Left colon (tissue), 2 donors: ENCODE data around the gene COQ8A. TPM values are rescaled to one million over a fixed set of nuclear protein-coding genes. Genes with fewer than 3 reads are reported as not detected.

Source experiments
- ATAC-seq: fragments of 200-7000 bp; cut with Tn5 transposase; one replicate; pipeline ENCODE4 v1.9.1; 2020; ENCODE audit warnings: mild to moderate bottlenecking, moderate library complexity
- DNase-seq, 2 donors: peaks; one replicate each; pipeline ENCODE4 v3.0.0-alpha.2; 2020
- intact Hi-C, 2 donors: fragments of 100-400 bp; cut with DNase I in 1 of 2; cut with micrococcal nuclease in 1 of 2; formaldehyde crosslinking; loops; one replicate each; pipeline versions ENCODE4 v1.11.2 to v1.14.0; 2022; cut with DNase I, micrococcal nuclease
- long read RNA-seq: library from polyadenylated mRNA; unstranded; transcript quantifications from one replicate; pipeline ENCODE4 v2.0.0, GENCODE V29; 2021
- total RNA-seq, 2 donors: library from RNA; stranded (reverse); fragmentation: NEBNext Ultra II Directional; extraction: Animal tissue kit (Norgen Biotek cat#: 25700); gene quantifications; one replicate each; pipeline ENCODE4 v1.2.1, GENCODE V29; 2021
- donor health status: DM: no; HTN: no; CAD: no.
- donor health status: DM: yes; HTN: yes; CAD: no.

The COQ8A gene
- total RNA-seq = 10 to 100 TPM; 39.9 to 44.8 TPM
- long read RNA-seq, transcript COQ8A-201 (15 exons, 2,872 nt) = major isoform, 66 of 113 reads
- long read RNA-seq, partial matches to known transcripts = 37 of 113 reads
- long read RNA-seq, other reads (novel, unspliced or antisense) = 9 of 113 reads

DNA sequence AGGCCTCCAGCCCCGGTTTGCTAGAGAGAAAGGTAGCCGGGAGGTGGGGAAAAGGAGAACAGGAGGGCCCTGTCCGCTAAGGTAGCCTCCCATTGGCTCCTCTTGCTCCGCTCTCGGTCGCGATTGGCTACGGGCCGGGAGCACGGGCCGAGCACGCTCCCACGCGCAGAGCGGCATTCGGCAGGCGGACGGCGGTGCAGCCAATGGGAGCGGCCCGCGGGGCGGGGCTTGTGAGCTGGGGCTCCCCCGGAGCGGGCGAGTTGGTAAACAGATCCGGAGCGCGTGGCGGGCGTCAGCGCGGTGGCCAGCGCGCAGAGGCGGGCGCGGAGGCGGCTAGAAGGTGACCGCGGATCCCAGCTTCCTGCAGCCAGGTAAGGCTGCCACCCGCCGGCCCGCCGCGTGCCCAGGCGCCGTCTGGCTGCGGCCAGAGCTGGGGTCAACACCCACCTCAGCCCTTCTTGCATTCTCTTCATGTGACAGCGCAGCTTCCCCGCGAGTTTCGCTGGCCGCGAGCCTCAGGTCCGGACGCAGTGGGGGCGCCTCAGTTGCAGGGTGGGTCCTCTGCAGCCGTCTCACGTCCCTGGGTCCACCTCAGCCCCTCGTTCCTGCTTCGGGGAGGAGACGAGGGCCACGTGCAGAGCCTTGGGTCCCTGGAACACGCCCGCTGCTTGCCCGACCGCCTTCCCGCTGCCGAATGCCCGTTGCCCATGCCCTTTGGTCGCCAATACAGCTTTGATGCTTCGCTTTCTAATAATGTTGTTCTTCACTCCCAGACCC lies at the start of gene COQ8A:
TSS of gene COQ8A (plus strand) at position 266 of the 777 bp plus-strand sequence. CDS start 21,092 bp downstream, outside the sequence.
- peak; percentile 87 for ATAC-seq
- intact Hi-C loops = no loop called here
- peak; percentile 99 for DNase-seq

DNA sequence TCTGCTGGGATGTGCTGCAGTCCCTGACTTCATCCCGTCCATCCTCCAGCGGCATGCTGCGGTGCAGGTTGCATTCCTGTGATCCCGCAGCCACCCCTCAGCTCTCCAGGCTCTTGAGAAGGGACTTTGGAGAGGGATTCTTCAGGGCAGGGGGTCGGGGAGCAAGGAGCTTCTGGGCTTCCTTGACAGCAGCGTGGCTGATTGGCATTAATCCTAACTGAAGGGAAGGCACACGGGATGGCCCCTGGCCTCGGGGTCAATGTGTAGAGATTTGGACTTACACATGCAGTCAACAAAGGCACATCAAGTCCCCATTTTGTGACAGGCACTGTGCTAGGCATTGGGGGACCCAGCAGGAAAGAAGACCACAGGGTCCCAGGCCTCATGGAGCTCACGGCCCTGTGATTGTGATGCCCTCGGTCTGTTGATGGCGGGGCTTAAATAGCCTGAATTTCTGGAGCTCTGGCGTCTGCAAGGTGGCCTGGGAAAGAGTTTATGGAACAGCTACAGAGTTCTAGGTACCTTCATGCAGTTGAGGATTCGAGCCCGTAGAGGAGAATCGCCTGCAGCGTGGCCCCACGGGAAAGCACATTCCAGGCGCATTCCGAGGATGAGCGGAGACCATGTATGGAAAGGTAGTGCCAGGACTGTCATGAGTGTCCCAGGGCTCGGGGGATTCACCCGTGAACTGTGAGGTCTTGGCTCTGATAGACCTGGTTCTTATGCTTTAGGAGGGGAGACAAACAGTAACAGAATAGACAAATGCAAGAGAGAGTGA lies 49.6 kb upstream of the COQ8A start:
- intact Hi-C loops = no loop called here

DNA sequence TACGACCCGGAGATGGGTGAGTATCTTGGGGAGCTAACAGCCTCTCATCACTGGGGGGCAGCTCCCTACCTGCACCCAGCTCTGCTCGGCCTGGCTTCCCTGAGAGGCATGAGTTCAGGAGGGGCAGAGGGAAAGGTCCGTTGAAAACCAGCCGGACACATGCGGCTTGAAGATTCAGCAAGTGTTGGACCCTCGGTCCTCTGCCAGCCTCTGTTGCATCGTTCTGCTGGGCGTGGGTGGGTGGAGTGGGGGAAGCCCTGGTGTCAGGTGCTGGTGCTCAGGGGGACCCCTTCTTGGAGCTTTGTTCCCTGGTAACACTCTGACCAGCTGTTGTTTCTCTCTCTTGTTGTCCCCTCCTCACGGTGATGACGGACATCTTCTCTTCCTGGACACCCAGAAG lies 48.7 kb upstream of the COQ8A start:
- no peak for DNase-seq
- intact Hi-C loops = no loop called here
- no peak for ATAC-seq

More for the DNA sequence above, 49.6 kb upstream of the COQ8A start:
- DNase-seq (no peak), ATAC-seq (no peak)

- intact Hi-C loops = no loop called here
- ATAC-seq = no peak
- DNase-seq = no peak
Measured at GRCh38 chr1:226891846-226892523, 48.1 kb upstream of the COQ8A start.

GRCh38 chr1:226892524-226892875 lies 47.6 kb upstream of the COQ8A start:
- ATAC-seq (no peak), DNase-seq (no peak)
- intact Hi-C loops = no loop called here

GRCh38 chr1:226893936-226894335 lies 46.2 kb upstream of the COQ8A start:
- intact Hi-C loops = no loop called here
- no peak for DNase-seq

GRCh38 chr1:226894826-226895225 lies 45.3 kb upstream of the COQ8A start:
- intact Hi-C loops = no loop called here
- ATAC-seq (no peak), DNase-seq (no peak)

More at GRCh38 chr1:226893936-226894335, 46.2 kb upstream of the COQ8A start:
- ATAC-seq = no peak

DNA sequence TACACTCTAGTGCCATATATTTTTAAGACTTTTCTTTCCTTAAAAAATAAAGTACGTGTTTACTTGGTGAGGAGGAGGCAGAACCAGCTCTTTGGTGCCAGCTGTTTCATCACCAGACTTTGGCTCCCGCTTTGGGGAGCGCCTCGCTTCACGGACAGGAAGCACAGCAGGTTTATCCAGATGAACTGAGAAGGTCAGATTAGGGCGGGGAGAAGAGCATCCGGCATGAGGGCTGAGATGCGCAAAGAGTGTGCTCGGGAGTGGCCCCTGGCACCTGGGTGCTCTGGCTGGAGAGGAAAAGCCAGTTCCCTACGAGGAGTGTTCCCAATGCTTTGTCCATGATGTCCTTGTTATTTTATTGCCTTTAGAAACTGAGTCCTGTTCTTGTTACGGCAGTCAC lies 44.5 kb upstream of the COQ8A start:
- ATAC-seq (no peak), DNase-seq (no peak)
- intact Hi-C loops = no loop called here

- intact Hi-C loops = no loop called here
- ATAC-seq = no peak
Measured at GRCh38 chr1:226898246-226898645, 41.8 kb upstream of the COQ8A start.

DNA sequence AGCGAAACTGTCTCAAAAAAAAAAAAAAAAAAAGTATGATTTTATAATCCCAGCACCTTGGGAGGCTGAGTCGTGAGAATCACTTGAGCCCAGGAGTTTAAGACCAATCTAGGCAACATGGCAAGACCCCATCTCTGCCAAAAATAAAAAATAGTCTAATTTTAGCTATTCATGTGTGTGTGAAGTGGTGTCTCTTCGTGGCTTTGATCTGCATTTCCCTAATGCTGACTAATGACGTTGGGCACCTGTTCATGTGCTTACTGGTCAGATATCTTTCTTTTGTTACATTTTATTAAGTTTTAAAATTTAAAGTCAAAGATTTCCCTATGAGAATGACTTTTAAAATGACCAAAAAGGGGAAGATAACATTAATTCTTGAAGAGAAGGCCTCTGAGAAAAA lies 38.7 kb upstream of the COQ8A start:
- intact Hi-C loops = no loop called here
- ATAC-seq = no peak
- no peak for DNase-seq

More at GRCh38 chr1:226898246-226898645, 41.8 kb upstream of the COQ8A start:
- no peak for DNase-seq

DNA sequence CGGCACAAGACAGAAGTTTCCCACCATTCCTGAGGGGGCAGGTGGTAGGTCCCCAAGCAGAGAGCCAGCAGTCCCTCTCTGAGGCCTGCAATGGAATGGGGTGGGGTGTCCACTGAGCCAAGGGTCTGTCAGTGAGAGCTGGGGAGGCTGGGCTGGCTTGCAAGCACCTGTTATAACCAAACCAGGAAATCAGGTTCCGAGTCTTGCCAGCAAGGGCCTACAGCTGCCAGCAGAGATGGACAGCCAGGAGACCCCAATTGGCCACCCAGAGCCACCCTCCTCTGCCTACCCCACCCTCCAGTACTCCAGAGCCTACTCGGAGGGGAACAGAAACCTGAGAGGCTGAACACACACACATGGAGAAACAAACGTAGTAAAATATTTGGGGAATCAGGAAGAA lies 37.5 kb upstream of the COQ8A start:
- intact Hi-C loops = no loop called here
- DNase-seq = no peak
- no peak for ATAC-seq

GRCh38 chr1:226903819-226904716 lies 36.0 kb upstream of the COQ8A start:
- ATAC-seq (no peak), DNase-seq (peak in 1 of 2 donors; percentile 53)
- intact Hi-C loops = no loop called here

- intact Hi-C loops = no loop called here
- DNase-seq = no peak
- no peak for ATAC-seq
Measured at GRCh38 chr1:226904772-226905171, 35.3 kb upstream of the COQ8A start.

GRCh38 chr1:226908419-226908818 lies 31.7 kb upstream of the COQ8A start:
- intact Hi-C loops = no loop called here
- ATAC-seq = no peak
- DNase-seq = no peak

DNA sequence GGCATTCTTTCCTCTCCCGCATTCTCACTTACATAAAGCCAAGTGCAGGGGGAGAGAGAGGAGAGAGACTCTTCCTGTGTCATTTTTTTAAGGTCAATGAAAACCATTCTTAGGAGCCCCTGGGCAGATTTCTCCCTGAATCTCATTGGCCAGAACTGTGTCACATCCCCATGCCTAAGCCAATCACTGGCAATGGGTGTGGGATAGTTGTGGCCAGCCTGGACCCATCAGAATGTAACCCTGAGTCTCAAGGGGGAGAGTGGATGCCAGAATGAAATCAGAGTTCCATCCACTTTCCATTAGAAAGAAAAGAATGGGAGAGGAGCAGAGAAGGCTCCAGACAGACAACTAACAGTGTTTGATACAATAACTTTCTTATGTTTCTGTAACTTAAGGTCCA lies 31.2 kb upstream of the COQ8A start:
- no peak for ATAC-seq
- no peak for DNase-seq
- intact Hi-C loops = no loop called here

DNA sequence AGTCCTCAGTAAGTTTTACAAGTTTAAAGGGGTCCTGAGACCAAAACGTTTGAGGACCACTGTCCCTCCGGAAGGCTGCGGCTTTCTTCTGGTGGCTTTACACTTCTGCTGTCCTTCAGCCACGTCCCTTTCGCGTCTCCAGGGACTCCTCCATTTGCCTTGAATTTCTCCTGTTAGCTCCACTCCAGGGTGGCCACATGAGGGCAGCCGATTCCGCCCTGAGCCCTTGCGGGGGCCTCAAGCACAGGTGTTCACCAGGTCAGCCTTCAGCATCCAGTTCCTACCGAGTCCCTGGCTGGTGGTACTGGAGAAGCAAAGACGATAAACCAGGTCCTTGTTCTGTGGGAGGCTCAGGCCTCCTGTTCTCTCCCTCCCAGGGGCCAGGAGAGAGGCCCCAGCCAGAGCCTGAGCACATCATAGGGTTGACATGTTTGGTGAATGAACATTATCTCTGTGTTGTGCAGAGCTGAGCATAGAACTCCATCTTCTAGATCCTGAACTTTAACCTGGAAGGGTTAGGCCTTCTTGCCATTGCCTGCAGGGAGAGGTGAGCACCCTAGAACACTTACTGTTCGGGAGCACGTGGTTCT lies 27.4 kb upstream of the COQ8A start:
- intact Hi-C loops = loop anchor here in 1 of 2 donors (10.0 kb wide), 1 partner anchor 522 kb away; no protein-coding TSS in a partner anchor
- peak; percentile 70 to 74 for DNase-seq
- peak; percentile 86 for ATAC-seq

- intact Hi-C loops = loop anchor here in 1 of 2 donors (10.0 kb wide), 1 partner anchor 519 kb away; no protein-coding TSS in a partner anchor
- peak; percentile 58 for ATAC-seq
- DNase-seq = no peak
Measured at GRCh38 chr1:226915672-226915995, 24.5 kb upstream of the COQ8A start.

DNA sequence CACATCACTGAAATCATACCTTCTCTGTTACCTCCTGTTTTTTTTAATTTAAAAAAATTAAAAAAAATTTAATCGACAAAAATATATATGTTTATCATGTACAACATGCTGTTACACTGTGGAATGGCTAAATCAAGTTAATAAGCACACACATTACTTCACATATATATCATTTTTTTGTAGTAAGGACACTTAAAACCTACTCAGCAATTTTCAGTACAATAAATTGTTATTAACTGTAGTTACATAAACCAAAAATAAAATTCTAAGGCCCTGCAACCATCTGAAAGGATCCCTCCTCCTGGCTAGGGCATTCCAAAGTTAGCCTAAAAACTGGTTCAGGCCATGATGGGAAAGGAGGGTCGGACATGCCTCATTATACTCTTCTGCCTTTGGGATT lies 23.6 kb upstream of the COQ8A start:
- no peak for DNase-seq
- ATAC-seq = no peak
- intact Hi-C loops = loop anchor here in 1 of 2 donors (10.0 kb wide), 1 partner anchor 518 kb away; no protein-coding TSS in a partner anchor
